GM12801 (cell line): ENCODE measurements around the gene CDRT15L2.
"Not testable (repeated sequence)": the region's sequence is repeated elsewhere in the genome, so short reads cannot be mapped to it uniquely, and the experiment has no call there.

Experiments used
- CTCF ChIP-seq: IDR thresholded peaks from one replicate; pipeline ENCODE4 v1.5.1; 2011; ENCODE audit warnings: control low read depth; ENCODE audit not compliant: insufficient read length; ENCODE audit errors: extremely low read depth

The CDRT15L2 gene

GRCh38 chr17:20579424-20579823 is at the start of gene CDRT15L2:
CDRT15L2 (plus strand) TSS chr17:20579724; CDS start chr17:20579744, 20 bp downstream.
- TF ChIP-seq CTCF = not testable (repeated sequence)

DNA sequence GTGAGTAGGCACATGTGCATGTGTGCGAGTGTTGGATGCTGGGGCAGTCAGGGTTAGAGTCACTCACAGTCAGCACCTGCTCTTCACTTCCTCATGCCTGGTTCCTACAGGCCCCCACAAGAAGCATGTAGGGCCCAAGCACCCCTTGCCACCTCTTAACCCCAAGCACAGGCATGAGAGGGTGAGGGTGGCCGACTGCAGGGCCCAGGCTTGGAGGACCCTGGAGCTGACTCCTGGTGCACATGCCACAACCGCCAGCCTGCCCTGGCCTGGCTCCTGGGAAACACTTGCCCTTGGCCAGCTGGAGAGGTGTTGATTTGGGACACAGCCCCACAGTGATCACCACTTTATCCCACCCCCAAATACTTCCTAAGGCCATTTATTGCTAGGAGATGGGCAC is 16.9 kb upstream of the CDRT15L2 start:
- no peak for TF ChIP-seq CTCF

DNA sequence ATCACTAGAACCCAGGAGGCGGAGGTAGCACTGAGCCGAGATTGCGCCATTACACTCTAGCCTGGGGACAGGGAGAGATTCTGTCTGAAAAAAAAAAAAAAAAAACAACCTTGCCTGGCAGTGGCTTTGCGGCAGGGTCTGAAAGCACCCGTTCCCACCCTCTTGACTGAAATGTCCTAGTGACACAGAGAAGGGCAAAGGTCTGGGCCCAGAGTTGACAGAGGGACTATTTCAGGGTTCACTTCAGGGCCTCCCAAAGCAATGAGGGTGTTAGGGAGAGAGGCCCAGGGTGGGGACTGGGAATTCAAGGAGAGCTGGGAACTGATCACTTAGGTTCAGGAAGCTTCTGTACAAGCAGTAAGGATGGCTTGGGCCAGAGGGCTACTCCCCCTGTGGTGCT is 13.8 kb upstream of the CDRT15L2 start:
- no peak for TF ChIP-seq CTCF

DNA sequence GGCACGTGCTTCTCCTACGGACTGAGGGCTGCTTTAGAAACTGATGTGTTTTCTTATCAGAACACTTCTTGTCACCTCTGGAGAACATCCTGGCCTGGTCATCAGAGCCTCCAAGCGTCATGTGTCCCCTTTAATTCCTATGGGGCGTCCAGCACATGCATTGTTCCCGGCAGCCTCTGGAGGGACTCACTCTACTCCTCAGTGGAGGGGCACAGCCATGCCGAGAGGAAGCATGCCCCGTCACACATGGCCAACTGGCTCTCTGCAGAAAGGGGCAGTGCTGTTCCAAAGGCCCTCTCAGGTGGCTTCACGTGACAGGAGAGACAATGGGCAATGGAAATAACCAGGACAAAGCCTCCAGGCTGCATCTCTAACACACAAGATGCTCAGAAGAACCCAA is 31.8 kb downstream of the CDRT15L2 start:
- TF ChIP-seq CTCF = no peak

DNA sequence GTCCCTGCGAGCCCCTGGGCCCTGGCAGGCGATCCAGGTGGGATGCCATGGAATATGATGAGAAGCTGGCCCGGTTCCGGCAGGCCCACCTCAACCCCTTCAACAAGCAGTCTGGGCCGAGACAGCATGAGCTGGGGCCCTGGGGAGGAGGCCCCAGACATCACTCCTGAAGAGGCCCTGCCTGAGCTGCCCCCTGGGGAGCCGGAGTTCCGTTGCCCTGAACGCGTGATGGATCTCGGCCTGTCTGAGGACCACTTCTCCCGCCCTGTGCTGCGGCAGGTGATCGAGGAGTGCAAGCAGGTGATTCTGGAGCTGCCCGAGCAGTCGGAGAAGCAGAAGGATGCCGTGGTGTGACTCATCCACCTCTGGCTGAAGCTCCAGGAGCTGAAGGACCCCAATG is 33.1 kb downstream of the CDRT15L2 start:
- TF ChIP-seq CTCF = no peak

- no peak for TF ChIP-seq CTCF
These were observed 33.7 kb downstream of the CDRT15L2 start for GRCh38 chr17:20613248-20613647.

GRCh38 chr17:20613905-20614304 is 34.4 kb downstream of the CDRT15L2 start:
- TF ChIP-seq CTCF = no peak
